Measurements from ENCODE around the gene MAPK10. TPM values are rescaled to one million over a fixed set of nuclear protein-coding genes. Genes with fewer than 3 reads are reported as not detected.

MAPK10 gene
- total RNA-seq, 6 donors from 2014 or later = 11.1 to 89.1 (median 29.5) TPM

- Histone ChIP-seq H3K27me3 (no peaks in the 10 kb centered on the region), H3K27ac (no peak overlapping the region), H3K4me1 (no peaks in the 10 kb centered on the region), H3K9me3 (no peaks in the 10 kb centered on the region), H3K36me3 (no peaks in the 10 kb centered on the region), H3K4me3 (no peak overlapping the region)
- WGBS, 2 donors = 88 to 95% methylated on average over 5 of the region's 5 CpGs
- TF ChIP-seq, protein P1, sequence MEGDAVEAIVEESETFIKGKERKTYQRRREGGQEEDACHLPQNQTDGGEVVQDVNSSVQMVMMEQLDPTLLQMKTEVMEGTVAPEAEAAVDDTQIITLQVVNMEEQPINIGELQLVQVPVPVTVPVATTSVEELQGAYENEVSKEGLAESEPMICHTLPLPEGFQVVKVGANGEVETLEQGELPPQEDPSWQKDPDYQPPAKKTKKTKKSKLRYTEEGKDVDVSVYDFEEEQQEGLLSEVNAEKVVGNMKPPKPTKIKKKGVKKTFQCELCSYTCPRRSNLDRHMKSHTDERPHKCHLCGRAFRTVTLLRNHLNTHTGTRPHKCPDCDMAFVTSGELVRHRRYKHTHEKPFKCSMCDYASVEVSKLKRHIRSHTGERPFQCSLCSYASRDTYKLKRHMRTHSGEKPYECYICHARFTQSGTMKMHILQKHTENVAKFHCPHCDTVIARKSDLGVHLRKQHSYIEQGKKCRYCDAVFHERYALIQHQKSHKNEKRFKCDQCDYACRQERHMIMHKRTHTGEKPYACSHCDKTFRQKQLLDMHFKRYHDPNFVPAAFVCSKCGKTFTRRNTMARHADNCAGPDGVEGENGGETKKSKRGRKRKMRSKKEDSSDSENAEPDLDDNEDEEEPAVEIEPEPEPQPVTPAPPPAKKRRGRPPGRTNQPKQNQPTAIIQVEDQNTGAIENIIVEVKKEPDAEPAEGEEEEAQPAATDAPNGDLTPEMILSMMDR (IDR thresholded peaks at IDR 0.05) = no peak
- TF ChIP-seq EP300 (IDR thresholded peaks at IDR 0.05) (no peak), POLR2AphosphoS5 (IDR thresholded peaks at IDR 0.05) (no peak)
- DNase-seq = no peak
- no peak for ATAC-seq (ENCODE audit: low FRiP score in 2 of 2)
Measured at GRCh38 chr4:86279293-86279960, 80.4 kb downstream of the MAPK10 start.

GRCh38 chr4:86278126-86278525 lies 81.7 kb downstream of the MAPK10 start:
- ATAC-seq (ENCODE audit: low FRiP score in 2 of 2) = no peak
- no peaks in the 10 kb centered on the region for H3K36me3 ChIP-seq
- WGBS, 2 donors = 61 to 71% methylated on average over 2 of the region's 2 CpGs

DNA sequence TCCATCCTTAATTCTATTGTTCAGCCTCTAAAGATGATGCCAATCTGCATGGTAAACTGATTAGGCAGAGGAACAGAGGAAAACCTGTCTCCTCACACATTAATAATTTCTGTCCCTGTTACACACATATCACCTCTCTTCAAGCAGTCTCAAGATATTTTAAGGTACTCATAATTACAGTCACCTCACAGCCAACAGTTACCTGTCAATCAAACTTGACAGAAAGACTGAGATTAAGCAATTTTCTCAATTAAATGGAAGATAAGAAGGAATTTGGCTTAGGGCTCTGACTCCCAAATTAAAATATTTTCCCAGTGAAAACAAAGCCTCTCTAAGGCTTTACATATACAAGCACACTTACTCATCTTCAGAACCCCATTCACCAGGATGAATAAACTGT lies 85.2 kb downstream of the MAPK10 start:
- H3K4me1 ChIP-seq = no peaks in the 10 kb centered on the region
- ATAC-seq (ENCODE audit: low FRiP score in 2 of 2) = no peak
- no peak for TF ChIP-seq POLR2A (IDR thresholded peaks at IDR 0.05)
- TF ChIP-seq EP300 (IDR thresholded peaks at IDR 0.05) = no peak
- no peak for TF ChIP-seq POLR2AphosphoS5 (IDR thresholded peaks at IDR 0.05)
- TF ChIP-seq, protein P1 (IDR thresholded peaks at IDR 0.05) = no peak
- H3K9me3 ChIP-seq = no peaks in the 10 kb centered on the region
- no peak for DNase-seq
- H3K27ac ChIP-seq = no peak overlapping the region
- H3K4me3 ChIP-seq = no peak overlapping the region
- no peaks in the 10 kb centered on the region for H3K27me3 ChIP-seq
- H3K36me3 ChIP-seq = no peaks in the 10 kb centered on the region

More at GRCh38 chr4:86278126-86278525, 81.7 kb downstream of the MAPK10 start:
- Histone ChIP-seq H3K27ac (no peak overlapping the region), H3K4me3 (no peak overlapping the region), H3K4me1 (no peaks in the 10 kb centered on the region), H3K27me3 (no peaks in the 10 kb centered on the region), H3K9me3 (no peaks in the 10 kb centered on the region)
- DNase-seq = no peak
- TF ChIP-seq POLR2A (IDR thresholded peaks at IDR 0.05) (no peak), POLR2AphosphoS5 (IDR thresholded peaks at IDR 0.05) (no peak), EP300 (IDR thresholded peaks at IDR 0.05) (no peak)
- TF ChIP-seq, protein P1 (IDR thresholded peaks at IDR 0.05) = no peak

DNA sequence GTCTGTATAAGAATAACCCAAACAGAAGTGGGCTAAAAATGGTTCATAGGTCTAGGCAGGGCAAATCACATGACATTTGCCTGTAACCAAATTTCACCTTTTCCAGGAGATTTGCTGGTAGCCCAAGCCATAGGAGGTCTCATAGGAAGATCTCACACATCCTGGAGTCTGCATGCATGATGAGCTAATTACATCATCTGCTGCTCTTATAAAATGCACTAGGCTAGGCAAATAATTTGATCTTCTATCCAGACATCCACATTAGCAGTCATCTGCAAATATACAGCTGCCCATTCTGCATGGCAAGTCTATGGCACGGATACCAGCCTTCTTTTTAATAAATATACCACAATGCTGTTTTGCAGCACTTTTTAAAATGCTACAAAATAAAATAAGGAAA lies 87.2 kb downstream of the MAPK10 start:
- no peak overlapping the region for H3K4me3 ChIP-seq
- H3K9me3 ChIP-seq = no peaks in the 10 kb centered on the region
- no peaks in the 10 kb centered on the region for H3K4me1 ChIP-seq
- H3K36me3 ChIP-seq = no peaks in the 10 kb centered on the region
- ATAC-seq (ENCODE audit: low FRiP score in 2 of 2) (no peak), DNase-seq (no peak)
- H3K27ac ChIP-seq = no peak overlapping the region
- 82 to 94% methylated on average over 1 of the region's 1 CpG for WGBS, 2 donors
- no peaks in the 10 kb centered on the region for H3K27me3 ChIP-seq
- TF ChIP-seq, protein P1 (IDR thresholded peaks at IDR 0.05) = no peak
- TF ChIP-seq POLR2AphosphoS5 (IDR thresholded peaks at IDR 0.05) (no peak), EP300 (IDR thresholded peaks at IDR 0.05) (no peak), POLR2A (IDR thresholded peaks at IDR 0.05) (no peak)

DNA sequence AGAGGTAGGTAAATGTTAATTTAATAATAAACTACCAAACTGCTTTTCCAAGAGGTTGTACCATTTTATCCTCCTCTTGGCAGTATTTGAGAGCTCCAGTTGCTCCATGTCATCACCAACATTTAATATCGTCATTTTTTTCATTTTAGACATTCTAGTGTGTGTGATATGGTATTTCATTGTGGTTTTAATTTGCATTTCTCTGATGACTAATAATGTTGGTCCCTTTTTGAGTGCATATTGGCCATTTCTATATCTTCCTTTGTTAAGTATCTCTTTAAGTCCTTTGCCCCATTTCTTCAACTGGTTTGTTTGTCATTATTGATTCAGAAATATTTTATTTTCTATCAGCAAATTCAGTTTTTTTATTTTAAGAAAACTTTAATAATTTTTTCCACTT lies 88.8 kb downstream of the MAPK10 start:
- Histone ChIP-seq H3K27ac (no peak overlapping the region), H3K4me3 (no peak overlapping the region), H3K27me3 (no peaks in the 10 kb centered on the region), H3K4me1 (no peaks in the 10 kb centered on the region), H3K36me3 (no peaks in the 10 kb centered on the region), H3K9me3 (no peaks in the 10 kb centered on the region)
- TF ChIP-seq EP300 (IDR thresholded peaks at IDR 0.05) (no peak), POLR2AphosphoS5 (IDR thresholded peaks at IDR 0.05) (no peak), POLR2A (IDR thresholded peaks at IDR 0.05) (no peak)
- TF ChIP-seq, protein P1 (IDR thresholded peaks at IDR 0.05) = no peak
- 85 to 88% methylated on average over 1 of the region's 1 CpG for WGBS, 2 donors
- no peak for DNase-seq
- ATAC-seq (ENCODE audit: low FRiP score in 2 of 2) = no peak
